GM12891 (cell line): ENCODE measurements around the gene TMEM80.

Experiments
- POLR2A ChIP-seq: IDR thresholded peaks from 2 replicates; pipeline ENCODE4 v1.6.1; 2011; ENCODE audit warnings: low read depth, low read length, control low read depth
- POLR2AphosphoS5 ChIP-seq: IDR thresholded peaks from 2 replicates; pipeline ENCODE4 v1.6.1; 2011; ENCODE audit warnings: low read depth, low read length, control low read depth
- SPI1 ChIP-seq: IDR thresholded peaks from 2 replicates; pipeline ENCODE4 v1.6.1; 2011; ENCODE audit warnings: low read depth, low read length, control low read depth
- TAF1 ChIP-seq: IDR thresholded peaks from 2 replicates; pipeline ENCODE4 v1.6.1; 2011; ENCODE audit warnings: low read depth, low read length, control low read depth

DNA sequence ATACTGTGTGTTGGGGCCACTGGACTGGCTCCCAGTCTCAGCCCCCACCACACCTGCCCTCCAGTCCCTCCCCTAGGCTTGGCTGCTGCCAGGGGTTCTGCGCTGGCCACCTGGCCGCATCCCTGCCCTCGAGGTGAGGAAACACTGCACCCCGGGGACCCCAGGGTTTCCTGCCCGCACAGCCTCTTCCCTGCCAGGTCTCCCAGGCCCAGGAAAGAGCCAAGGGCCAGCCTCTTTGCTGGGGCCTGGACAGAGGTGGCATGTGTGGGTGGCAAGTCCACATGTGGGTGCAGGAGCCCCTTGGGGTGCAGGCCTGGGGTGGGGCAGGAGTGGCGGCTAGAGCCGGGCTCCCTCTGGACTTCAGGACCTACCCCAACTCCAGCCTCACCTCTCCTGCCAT is 12.9 kb downstream of the TMEM80 start:
- TF ChIP-seq POLR2A (no peak), TAF1 (no peak), POLR2AphosphoS5 (no peak), SPI1 (no peak)
